AG09319 (cell line): ENCODE data around the gene MMP21.

Experiments
- DNase-seq: peaks from one replicate; pipeline ENCODE4 v3.0.0-alpha.2; 2010; ENCODE audit warnings: low read depth; ENCODE audit errors: extremely low read depth
- TF ChIP-seq, protein P1 (sequence below): IDR thresholded peaks from 2 replicates; pipeline ENCODE4 v1.5.1; 2011; ENCODE audit warnings: low read depth, mild to moderate bottlenecking, inconsistent platforms, low read length, moderate library complexity

MMP21 gene

GRCh38 chr10:125742465-125742864, 33.2 kb downstream of the MMP21 start:
- no peak for DNase-seq
- TF ChIP-seq, protein P1, sequence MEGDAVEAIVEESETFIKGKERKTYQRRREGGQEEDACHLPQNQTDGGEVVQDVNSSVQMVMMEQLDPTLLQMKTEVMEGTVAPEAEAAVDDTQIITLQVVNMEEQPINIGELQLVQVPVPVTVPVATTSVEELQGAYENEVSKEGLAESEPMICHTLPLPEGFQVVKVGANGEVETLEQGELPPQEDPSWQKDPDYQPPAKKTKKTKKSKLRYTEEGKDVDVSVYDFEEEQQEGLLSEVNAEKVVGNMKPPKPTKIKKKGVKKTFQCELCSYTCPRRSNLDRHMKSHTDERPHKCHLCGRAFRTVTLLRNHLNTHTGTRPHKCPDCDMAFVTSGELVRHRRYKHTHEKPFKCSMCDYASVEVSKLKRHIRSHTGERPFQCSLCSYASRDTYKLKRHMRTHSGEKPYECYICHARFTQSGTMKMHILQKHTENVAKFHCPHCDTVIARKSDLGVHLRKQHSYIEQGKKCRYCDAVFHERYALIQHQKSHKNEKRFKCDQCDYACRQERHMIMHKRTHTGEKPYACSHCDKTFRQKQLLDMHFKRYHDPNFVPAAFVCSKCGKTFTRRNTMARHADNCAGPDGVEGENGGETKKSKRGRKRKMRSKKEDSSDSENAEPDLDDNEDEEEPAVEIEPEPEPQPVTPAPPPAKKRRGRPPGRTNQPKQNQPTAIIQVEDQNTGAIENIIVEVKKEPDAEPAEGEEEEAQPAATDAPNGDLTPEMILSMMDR, result no peak; the same call in 1 of the 2 replicates

DNA sequence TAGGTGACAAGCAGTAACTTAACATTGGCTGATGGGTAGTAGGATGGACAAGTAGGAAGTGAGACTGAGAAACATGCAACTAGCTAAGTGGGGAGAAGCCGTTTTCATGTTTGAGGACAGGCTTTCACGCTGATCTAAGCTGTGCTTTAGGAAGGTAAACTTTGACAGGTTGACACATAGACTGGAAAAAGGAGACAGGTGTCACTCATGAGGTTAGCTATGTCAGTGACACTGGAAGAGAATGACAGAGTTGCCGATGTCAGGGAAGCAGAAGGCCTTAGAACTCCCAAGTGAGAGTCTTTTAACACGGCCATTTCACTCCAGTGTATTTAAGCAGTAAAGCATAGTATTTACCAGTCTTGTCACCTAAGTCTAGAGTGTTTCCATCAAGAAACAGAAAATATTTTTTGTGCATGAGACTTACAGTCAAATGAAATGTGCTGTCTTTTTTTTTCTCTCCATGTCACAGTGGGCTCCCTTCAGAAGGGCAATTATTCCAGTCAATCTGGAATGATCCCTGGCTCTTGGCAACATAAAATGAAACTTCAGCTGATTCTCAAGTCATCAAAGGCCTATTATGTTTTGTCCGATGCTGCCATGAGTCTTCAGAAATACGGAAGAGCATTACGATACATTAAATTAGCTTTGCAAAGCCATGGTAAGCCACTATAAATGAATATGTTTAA, 35.5 kb downstream of the MMP21 start:
- TF ChIP-seq, protein P1, result no peak
- DNase-seq, result no peak

- TF ChIP-seq, protein P1, result no peak
Observed at GRCh38 chr10:125738206-125738605, 37.4 kb downstream of the MMP21 start.

GRCh38 chr10:125734823-125735222, 40.8 kb downstream of the MMP21 start:
- TF ChIP-seq, protein P1, result no peak

More at GRCh38 chr10:125738206-125738605, 37.4 kb downstream of the MMP21 start:
- no peak for DNase-seq

DNA sequence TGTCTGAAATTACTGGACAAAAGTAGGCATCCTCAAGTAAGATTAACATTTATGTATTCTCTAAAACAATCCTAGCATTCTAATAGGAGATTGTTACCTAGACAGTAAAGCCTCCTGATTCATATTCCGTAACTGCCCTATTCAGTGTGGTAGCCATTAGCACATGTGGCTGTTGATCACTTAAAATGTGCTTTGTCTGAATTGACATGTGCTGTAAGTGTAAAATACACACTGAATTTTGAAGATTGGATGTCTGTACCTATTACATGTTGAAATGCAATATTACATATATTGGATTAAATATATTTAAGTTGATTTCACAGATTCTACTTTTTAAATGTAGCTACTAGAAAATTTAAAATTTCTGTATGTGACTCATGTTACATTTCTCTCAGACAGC, 41.5 kb downstream of the MMP21 start:
- TF ChIP-seq, protein P1, result no peak
- DNase-seq, result no peak

More at GRCh38 chr10:125734823-125735222, 40.8 kb downstream of the MMP21 start:
- no peak for DNase-seq

DNA sequence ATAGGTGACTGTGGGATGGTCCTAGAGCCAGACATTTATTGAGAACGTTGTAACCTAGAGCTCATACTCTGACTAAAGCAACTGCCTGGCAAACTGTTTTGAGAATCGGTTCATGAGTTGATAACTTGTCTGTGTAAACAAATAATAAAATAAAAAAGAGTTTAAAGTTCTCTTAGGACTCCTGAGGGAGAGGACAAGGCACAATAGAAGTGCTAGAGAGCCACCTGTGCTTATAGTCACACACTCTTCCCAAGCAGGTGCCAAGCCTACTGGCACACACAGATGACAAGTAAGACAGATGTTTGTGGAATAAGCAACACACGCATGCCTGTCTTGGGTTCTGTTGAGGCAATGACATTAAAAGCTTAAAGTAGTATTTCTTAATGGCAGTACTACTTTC, 48.2 kb downstream of the MMP21 start:
- TF ChIP-seq, protein P1, result no peak
- DNase-seq, result no peak

DNA sequence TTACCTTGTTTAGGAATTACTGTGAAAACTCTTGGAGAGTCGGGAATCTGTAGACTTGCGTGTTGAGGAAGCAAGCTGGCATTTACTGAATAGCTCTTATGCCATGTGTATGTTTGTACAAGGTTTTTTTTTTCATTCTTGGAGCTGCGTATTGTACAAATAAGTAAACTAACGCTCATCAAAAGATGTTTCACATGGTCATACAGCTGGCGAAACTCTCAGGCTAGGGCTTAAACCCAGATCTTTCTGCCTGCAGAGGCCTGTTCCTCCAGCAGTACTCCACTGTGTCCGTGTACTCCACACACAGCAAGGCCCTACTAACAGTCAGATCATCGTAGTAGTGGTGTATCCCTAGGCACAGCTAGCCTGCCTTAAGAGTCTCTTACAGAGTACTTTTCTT, 48.7 kb downstream of the MMP21 start:
- DNase-seq, result no peak
- TF ChIP-seq, protein P1, result no peak
